Measurements from ENCODE around the gene ARHGAP24.

DNA sequence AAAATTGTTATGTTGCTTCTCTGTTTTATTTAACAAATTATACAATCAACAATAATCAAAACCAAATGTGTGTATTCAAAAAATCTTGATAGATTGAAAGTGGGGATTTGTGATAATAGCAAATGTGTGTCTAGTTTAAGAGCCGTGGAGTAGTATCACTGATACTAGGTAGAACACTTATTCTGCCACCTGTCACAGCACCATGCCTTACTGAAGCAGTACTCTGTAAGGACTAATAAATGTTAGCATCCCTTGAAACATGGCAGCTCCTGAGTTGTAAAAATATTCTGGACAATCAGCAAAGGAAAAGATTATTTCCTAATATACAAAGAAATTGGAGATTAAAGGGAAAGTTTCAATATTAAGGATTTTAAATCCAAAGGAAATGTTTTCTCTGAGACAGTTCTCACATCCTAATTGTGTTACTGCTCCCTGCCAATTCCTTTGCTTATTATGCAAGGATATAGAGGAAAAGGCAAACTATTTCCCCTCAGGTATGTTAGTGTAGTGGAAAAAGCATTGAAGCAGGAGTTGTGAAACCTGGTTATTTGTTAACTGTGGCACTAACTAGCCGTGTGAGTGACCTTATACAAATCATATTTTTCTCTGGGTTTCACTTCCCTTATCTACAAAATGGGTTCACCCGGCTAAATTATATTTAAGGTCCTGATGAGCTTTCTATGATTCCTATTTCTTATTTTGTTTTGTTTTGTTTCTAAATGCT is 303.1 kb downstream of the ARHGAP24 start:
- TF ChIP-seq, protein P1, sequence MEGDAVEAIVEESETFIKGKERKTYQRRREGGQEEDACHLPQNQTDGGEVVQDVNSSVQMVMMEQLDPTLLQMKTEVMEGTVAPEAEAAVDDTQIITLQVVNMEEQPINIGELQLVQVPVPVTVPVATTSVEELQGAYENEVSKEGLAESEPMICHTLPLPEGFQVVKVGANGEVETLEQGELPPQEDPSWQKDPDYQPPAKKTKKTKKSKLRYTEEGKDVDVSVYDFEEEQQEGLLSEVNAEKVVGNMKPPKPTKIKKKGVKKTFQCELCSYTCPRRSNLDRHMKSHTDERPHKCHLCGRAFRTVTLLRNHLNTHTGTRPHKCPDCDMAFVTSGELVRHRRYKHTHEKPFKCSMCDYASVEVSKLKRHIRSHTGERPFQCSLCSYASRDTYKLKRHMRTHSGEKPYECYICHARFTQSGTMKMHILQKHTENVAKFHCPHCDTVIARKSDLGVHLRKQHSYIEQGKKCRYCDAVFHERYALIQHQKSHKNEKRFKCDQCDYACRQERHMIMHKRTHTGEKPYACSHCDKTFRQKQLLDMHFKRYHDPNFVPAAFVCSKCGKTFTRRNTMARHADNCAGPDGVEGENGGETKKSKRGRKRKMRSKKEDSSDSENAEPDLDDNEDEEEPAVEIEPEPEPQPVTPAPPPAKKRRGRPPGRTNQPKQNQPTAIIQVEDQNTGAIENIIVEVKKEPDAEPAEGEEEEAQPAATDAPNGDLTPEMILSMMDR (IDR thresholded peaks at IDR 0.05) = no peak
- TF ChIP-seq POLR2AphosphoS5 (IDR thresholded peaks at IDR 0.05) (no peak), POLR2A (IDR thresholded peaks at IDR 0.05) (no peak), EP300 (IDR thresholded peaks at IDR 0.05) (no peak)
